Stimulated activated CD4-positive, alpha-beta T cell treated with anti-CD3 and anti-CD28 coated beads, Interleukin-1b, Interleukin-23, amount 100 ng/mL, for 48 hours (primary cell): ENCODE results near the gene NBEAL2.

ENCODE experiments used
- DNase-seq: peaks from one replicate; pipeline ENCODE4 v3.0.0-alpha.2; 2020

NBEAL2 gene

DNA sequence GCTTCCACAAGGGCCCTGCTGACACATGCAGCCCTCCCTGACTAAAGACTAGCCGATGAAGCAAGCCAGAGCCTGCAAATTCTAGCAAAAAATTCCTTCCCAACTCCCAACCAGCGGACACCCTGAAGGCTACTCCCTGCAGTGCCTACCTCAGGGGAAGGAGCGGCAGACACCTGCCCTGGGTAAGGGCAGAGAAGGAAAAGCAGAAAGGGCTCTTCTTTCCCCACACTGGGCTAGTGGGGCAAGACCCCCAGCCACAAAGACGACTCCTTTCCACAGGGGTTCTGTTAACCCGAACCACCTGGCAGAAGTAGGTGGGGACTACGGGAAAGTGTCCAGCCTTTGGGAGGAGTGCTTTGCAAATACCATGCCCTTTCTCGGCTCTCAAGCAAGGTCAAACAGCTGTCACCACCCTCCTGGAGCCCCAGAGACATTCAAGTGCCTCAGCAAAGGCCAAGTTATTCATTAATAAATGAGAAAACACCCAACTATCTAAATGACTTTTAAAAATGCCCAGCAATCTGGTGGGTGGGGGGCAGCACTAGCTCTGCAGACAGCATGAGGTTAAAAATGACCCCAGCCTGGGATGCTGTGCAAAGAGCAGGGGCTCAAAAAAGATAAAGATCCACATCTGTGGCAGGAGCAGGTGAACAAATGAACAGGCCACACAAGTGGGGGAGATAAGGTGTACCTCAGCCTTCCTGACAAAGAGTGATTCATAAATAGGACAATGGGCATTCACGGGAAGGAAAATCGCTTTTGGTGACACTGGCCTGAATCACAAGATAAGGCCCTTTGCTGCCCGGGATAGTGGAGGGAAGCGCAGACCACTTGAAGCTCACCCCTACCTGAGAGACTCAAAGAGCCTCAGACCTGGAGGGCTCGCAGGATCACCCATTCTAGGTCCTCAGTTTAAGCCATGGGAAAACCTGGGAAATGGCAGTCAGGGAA lies 36.0 kb upstream of the NBEAL2 start:
- no peak for DNase-seq

DNA sequence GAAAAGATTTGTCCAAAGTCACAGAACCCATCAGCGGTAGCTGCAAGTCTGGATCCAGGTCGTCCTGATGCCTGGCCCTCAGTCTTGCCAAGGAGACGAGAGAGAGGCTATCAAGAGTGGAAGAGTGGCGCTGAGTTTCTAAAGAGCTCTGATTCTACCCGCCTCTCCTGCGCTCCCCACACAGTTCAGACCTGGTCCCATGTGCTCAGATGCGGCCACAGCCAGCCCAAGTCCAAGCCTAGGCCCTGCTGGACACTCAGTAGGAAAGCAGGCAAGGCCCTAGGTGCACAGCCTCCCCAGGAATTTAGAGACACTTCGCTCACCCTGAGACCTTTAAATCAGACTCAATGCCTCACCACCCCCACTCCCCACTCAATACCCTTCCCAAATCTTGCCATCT lies 35.3 kb upstream of the NBEAL2 start:
- no peak for DNase-seq

DNA sequence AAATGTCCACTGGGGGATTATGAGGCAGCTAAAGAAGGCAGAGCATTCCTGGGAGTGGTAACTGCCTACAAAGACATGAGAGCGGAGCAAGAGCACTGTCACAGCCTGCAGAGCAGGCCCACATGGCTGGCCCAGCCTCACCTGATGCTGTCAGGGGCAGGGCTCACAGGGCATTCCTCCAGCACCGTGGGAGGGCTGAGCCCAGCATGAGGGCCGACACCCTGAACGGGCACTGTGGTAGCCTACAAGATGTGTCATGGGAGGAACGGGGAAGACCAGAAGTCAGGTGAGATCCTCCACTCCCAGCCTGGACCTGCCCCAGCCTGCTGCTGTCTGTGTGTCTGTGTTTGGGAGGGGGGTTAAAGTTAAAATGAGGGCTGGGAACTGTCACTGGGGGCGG lies 33.0 kb upstream of the NBEAL2 start:
- no peak for DNase-seq

- DNase-seq: peak; percentile 69
Measured at GRCh38 chr3:46946856-46947545, 32.5 kb upstream of the NBEAL2 start.

DNA sequence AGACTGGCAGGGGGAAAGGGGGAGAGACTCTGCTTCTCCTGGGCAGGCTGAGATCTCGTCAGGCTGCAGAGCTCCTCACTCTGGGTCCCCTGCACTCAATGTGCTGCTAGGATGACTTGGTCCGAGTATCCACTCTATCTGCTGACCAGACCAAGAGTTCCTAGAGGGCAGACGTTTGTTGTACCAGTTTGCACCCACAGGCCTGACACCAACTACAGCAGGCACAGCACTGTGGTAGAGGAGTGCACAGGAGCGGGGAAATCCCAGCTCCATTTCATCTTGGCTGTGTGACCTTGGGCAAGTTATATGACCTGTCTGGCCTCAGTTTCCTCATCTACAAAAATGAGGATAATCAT lies 31.9 kb upstream of the NBEAL2 start:
- no peak for DNase-seq

GRCh38 chr3:46947981-46948791 lies 31.3 kb upstream of the NBEAL2 start:
- DNase-seq: peak; percentile 66

- DNase-seq: no peak
Measured at GRCh38 chr3:46948830-46949671, 30.4 kb upstream of the NBEAL2 start.

GRCh38 chr3:46950177-46950576 lies 29.3 kb upstream of the NBEAL2 start:
- no peak for DNase-seq

GRCh38 chr3:46950650-46951241 lies 28.7 kb upstream of the NBEAL2 start:
- DNase-seq: no peak

DNA sequence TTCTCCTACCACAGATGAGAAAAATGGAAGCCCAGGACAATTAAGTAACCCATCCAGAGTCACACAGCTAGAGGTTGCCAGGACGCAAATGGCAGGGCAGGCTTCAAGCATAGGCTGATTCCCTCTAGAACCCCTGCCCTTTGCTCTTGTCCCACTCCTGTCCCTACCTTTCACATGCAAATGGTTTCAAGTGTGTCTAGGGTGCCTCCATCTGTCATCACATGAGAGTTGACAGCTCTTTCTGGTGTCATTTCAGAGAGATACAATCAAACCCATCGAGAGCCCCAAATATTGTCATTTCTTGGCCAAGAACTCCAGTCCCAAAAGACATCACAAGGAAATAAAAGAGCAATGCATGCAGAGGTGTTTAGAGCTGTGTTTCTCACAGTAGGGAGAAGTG lies 26.7 kb upstream of the NBEAL2 start:
- no peak for DNase-seq

GRCh38 chr3:46953234-46954010 lies 26.0 kb upstream of the NBEAL2 start:
- no peak for DNase-seq

DNA sequence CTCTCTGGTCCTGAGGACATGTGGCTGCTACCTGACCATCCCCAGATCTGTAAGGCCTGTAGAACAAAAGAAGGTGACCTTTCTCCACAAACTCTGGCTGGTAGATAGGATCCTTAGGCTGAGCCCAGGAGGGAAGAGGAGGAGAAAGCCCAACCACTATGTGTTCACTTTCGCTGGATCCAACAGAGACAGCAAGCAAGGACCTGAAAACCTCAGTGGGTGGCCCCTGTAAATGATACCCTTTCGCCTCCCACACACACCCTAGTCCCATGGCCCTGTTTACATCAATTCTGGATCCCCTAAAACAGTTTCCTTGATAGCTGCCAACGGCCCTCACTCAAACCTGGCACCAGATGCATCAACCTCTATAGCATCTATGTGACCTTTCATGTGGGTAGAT lies 25.3 kb upstream of the NBEAL2 start:
- no peak for DNase-seq

- no peak for DNase-seq
Measured at GRCh38 chr3:46955157-46955556, 24.3 kb upstream of the NBEAL2 start.

GRCh38 chr3:46955801-46956259 lies 23.6 kb upstream of the NBEAL2 start:
- no peak for DNase-seq

- no peak for DNase-seq
Measured at GRCh38 chr3:46957092-46957820, 22.2 kb upstream of the NBEAL2 start.

DNA sequence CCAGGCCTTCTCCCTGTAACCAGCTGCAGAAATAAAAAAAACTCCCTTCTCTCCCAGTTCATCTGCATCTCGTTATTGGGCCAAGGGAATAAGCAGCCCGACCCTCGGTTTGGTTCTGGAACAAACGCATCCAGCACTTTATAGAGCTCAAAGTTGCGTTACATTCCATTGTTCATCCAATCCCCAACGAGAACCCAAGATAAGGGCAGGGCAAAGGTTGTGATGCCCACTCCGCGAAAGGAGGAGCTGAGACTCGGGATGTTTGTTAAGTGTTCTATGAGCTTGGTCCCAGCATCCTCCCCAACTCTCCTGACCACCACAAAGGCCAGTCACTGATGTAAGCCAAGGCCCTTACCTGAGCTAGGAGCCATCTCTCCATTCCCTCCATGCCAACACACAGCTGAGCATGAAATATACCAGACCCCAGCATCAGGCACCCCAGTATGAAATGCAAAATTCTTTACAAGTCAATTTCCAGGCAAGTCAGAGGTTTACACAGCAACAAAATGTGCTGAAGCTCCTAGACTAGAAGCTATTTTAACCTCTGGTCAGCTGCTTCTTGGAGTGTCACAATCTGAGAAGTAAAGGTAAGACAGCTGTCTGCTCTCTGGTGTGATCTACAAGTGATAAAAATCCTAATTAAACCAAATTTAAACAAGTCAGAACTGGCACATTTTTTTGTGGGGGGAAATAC lies 20.9 kb upstream of the NBEAL2 start:
- no peak for DNase-seq

DNA sequence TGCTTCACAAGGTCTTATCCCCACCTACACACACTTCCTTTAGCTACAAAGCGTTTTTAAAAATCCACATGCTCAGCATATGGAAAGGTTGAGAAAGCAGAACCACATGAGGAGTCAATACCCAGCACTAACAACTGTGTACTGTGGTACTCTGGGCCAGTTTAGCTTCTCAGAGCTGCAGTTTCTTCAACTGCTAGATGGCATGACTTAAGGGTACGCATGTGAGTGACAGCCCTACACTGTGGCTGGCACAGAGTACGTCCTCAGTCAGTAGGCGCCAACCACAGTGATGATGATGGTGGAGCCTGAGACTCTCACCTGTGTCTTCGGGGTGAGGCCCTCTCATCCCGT lies 20.3 kb upstream of the NBEAL2 start:
- DNase-seq: peak; percentile 59

DNA sequence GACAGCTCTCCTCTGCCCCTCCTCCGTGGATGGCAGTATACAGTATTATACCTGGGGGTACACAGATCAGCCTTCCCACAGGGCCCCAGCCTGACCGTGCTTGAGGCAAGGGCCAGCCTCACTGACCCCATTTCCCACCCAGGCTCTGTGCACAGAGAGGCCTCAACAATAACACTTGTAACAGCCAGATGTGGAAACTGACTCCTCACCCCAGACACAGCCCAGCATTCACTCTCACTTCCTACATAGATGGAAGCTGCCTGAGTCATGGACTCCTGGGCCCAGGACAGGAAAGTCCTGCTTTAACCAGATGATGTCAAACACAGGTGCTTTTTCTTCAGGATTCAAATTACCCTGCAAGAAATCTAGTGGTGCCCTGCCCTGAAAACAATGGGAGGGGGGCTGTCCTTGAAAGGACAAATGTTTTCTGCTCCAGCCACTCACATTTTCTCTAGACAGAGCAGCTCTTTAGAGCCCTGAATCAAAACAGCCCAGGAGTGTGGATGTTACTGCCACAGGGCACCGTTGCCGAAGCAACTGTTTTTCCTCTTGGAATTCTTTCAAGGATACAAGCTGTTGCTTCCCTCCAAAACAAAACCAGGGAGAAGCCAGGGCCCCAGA lies 19.3 kb upstream of the NBEAL2 start:
- DNase-seq: no peak

GRCh38 chr3:46960835-46961234 lies 18.6 kb upstream of the NBEAL2 start:
- no peak for DNase-seq
